NCI-H187 treated with DMSO at 0.1 percent for 48 hours (cell line): ENCODE measurements around the gene NEU4.
"Not testable (repeated sequence)": the region's sequence is repeated elsewhere in the genome, so short reads cannot be mapped to it uniquely, and the experiment has no call there.

Experiments used
- DNase-seq: peaks from one replicate; lab custom pipeline; 2025; lab: John Stamatoyannopoulos, UW

Gene NEU4

DNA sequence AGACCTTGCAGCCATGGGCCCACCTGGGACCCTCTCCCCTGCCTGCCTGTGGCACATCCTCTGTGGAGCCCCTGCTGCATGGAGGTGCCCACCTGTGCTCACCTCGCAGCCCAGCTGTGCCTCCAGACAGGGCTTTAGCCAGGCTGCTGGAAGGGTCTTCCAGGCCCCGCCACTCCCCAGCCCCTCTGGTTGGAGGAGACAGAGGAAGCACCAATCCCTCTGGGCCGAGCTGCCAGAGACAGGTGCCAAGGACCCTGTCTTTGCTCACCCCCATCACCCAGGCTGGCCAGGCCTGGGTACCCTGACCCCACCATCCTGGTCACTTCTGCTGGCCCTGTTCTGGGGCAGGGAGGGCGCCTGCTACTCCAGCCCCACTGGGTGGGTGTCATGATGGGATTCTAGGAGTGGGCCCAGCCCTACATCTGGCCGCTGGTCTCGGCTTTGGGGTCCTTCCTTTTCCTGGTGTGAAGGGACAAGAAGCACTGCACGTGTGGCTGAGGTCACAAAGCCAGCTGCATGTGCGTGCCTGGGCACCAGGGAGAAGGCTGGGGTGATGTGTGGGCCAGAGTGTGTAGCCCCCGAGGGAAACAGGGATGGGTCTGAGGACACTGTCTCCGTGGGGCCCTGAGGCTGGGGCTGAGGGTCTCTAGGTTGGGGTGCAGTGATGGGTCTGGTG lies 9.3 kb upstream of the NEU4 start:
- no peak for DNase-seq

DNA sequence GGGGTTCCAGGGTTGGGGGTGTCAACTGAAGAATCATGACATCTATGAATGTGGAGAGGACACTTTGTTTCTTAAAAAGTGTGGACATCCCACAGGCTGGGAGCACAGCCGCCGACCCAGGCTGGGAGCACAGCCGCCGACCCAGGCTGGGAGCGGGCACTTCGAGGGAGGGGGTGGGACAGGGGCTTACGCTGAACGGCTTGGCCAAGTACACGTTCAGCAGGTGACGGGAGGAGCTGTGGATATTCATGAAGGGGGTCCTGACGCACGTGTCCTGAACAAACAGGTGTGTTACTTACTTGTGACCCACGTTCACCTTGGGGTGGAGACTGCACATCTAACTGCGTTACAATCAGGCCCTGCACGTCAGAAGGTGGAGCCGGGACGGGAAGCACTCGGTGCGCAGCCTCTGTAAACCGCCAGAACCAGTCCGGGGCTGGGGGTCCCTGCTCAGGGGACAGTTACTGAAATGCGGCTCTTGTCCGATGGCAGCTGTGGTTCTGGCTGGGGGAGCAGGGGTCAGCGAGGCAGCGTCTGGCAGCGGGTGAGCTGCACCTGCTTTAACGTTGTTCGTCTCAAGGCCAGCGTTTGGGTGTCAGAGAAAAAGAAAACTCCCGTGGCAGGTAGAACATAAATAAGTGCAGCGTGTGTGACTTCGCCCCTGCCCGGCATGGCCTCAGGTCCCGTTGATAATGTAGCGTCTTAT lies 8.6 kb upstream of the NEU4 start:
- not testable (repeated sequence) for DNase-seq

DNA sequence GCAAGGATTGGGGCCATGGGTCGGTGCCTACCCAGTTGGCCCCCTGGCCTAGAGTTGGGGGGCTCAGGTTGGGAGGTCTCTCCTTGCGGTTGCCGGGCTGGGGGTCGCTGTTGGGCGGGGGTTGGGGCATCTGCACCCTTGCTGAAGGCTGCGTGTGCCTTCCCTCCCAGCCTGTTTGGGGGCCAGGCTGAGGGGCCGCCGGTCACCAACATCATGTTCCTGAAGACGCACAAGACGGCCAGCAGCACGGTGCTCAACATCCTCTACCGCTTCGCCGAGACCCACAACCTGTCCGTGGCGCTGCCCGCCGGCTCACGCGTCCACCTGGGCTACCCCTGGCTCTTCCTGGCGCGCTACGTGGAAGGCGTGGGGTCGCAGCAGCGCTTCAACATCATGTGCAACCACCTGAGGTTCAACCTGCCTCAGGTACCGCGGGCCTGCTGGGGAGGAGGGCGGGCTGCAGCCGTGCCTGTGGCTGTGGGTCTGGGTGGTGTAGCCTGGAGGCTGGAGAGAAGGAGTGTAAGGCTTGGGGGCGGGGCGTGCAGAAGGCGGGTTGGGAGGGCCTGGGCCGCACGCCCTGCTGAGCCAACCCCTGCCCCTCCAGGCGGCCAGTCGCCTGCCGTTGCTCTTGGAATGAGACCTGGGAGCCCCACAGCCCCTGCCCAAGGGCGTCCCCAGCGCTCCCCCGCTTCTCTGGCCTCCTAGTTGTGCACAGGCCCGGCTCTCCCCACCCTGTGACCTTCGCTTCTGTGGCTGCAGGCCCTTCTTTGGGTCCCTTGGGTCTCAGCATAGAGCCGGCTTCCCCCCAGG lies 7.2 kb upstream of the NEU4 start:
- DNase-seq = no peak

DNA sequence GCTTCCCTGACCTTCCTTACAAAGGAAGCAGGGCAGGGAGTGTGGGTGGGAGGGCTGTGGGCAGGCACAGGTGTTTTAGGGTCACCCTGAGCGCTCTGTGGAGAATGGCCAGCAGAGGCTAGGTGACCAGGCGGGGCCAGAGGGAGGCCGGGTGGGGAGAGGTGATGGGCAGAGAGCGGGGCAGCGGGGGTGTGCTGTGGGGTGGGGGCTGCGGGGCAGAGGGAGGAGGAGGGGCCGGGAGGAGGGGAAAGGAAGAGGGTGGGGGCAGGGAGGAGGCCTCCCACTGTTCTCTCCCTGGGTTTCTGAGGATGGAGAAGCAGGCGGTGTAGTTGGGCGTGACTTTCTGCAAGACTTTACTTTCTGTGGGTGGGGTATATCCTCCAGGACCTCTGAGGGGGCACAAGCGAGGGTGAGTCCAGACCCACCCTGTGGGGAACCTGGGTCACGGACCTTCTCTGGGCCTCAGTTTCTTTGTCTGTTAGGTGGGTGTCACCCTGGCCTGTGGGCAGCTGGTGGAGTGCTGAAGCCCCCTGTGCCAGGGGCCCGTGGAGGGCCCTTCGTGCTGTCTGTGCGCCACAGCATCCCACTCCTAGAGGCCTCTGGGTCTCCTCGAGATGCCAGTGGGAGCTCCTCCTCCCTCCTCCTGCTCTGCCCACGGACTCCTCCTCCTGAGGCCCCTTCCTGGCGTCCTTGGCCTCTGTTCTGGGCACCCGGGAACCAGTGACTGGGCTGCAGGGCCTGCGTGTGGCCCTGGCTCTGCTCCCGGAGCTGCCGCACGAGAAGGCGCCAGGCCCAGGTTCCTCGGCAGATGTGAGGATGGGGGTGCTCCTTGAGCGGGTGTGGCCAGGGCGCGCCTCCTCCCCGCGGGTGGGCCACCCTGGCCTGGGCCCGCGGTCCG lies 6.3 kb upstream of the NEU4 start:
- DNase-seq = no peak

DNA sequence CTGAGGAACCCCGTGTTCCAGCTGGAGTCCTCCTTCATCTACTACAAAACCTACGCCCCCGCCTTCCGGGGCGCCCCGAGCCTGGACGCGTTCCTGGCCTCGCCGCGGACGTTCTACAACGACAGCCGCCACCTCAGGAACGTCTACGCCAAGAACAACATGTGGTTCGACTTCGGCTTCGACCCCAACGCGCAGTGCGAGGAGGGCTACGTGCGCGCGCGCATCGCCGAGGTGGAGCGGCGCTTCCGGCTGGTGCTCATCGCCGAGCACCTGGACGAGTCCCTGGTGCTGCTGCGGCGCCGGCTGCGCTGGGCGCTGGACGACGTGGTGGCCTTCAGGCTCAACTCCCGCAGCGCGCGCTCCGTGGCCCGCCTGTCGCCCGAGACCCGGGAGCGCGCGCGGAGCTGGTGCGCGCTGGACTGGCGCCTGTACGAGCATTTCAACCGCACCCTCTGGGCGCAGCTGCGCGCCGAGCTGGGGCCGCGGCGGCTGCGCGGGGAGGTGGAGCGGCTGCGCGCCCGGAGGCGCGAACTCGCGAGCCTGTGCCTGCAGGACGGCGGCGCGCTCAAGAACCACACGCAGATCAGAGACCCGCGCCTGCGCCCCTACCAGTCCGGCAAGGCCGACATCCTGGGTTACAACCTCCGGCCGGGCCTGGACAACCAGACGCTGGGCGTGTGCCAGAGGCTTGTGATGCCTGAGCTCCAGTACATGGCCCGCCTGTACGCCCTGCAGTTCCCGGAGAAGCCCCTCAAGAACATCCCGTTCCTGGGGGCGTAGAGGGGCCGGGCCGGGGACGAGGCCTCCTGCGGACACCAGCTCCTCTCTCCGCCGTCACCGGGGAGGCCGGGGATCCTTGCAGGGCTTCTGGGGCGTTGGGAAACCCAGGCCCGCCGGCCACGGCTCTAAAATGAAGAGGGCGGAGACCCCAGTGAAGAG lies 5.3 kb upstream of the NEU4 start:
- DNase-seq = no peak

DNA sequence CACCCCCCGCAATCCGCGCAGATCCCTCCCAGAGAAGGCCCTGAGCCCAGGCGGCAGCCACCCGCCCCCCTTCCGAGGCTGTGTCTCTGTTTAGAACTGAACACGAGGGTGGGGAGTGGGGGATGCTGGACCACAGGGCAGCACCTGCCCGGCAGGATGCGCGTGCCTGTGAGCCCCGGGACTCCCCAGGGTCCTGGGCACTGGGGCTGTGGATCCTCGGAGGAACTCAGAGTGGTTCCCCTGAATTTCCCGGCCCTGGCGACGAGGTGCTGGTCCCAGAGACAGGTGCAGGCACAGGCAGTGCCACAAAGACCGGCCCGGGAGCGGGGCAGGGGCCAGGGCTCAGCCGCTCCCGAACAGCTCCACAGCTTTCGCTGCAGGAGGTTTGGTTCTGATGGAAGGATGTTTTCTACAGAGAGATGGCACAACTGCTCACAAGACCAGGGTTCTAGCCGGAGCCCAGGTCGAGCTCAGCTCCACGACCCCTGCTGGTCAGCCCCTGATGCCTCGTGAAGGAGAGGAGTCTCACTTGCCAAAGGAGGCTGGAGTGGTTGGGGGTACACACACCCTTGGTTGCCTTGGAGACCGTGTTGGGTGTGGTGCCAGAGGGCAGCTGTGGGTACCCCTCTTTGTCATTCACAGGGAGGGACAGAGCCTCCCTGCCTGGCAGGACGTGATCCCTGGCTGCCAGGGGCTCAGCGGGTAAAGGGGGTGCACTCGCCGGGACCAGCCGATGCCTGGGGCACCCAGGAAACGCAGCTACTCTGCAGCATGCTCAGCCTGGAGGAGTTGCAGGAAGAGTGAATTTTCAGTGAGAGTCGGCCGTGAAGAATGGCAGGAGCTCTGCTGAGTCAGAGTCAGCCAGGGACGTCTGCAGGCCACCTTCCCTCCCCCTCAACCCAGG lies 4.4 kb upstream of the NEU4 start:
- DNase-seq = no peak

DNA sequence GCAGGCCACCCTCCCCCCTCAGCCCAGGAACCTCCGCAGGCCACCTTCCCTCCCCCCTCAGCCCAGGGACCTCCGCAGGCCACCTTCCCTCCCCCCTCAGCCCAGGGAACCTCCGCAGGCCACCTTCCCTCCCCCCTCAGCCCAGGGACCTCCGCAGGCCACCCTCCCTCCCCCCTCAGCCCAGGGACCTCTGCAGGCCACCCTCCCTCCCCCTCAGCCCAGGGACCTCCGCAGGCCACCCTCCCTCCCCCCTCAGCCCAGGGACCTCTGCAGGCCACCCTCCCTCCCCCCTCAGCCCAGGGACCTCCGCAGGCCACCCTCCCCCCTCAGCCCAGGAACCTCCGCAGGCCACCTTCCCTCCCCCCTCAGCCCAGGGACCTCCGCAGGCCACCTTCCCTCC lies 2.8 kb upstream of the NEU4 start:
- not testable (repeated sequence) for DNase-seq

DNA sequence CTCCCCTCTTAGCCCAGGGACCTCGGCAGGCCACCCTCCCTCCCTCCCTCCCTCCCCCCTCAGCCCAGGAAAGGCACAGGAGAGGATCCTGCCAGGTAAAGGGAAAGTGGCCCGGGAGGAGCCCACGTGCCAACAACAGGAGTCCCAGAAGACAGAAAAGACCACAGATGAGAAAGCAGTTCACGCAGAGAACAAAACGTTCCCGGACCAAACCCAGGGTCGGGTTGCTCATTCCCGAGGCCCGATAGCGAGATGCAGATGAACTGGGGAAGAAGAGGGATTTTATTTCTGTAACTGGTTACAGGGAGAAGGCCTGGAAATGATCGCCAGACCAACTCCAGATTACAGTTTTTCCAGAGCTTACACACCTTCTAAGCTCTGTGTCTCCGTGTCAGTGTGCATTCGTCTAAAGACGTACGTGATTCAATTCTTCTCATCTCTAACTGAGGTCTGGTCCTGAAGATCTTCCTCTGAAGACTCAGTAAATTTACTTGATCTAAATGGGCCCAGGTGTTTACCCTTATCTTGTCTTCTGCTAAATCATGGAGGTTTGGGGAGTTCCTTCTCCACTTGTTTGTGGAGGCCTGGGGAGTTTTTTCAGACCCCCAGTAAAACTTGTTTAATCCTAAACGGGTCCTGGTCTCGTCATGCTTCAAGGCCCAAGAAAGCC lies 807 bp upstream of the NEU4 start:
- DNase-seq = no peak

DNA sequence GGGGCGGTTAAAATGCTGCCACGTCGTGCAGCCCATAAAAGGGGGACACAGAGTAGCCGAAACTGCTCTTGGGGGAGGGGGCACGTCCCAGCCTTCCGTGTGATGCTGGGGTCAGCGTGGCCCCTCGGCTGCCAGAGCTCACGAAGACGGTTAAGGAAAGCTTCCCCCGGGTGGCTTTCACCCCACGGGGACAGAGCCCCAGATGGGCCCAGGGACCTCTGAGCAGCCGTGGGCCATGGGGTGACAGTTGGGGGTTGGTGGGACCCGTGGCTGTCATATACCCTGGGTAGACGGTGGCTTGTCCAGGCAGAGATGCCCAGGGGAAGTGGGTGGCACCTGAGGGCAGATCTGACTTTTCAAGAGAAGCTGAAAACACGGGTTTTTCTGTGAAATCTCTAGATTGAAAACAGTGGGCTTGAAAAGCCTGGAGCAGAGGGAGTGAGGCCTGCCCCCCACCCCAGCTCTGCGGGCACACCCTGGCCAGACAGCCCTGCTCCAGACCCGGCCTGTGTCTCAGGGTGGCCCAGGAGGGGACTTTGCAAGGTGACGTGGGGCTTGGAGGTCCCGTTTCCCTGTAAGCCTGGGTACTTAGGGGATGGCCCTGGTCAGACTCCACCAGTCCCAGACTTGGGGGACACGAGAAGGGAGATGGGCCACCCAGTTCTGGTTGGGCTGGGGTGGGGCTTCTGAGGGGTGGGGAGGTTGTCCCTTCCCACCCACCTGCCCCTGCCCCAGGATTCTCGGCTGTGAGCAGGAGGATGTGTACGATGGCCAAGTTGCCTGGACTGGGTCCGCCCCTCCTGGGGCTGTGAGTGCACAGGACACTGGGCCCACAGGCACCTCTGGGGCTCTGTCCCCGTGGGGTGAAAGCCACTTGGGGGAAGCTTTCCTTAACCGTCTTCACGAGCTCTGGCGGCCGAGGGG lies 652 bp downstream of the NEU4 start:
- no peak for DNase-seq

DNA sequence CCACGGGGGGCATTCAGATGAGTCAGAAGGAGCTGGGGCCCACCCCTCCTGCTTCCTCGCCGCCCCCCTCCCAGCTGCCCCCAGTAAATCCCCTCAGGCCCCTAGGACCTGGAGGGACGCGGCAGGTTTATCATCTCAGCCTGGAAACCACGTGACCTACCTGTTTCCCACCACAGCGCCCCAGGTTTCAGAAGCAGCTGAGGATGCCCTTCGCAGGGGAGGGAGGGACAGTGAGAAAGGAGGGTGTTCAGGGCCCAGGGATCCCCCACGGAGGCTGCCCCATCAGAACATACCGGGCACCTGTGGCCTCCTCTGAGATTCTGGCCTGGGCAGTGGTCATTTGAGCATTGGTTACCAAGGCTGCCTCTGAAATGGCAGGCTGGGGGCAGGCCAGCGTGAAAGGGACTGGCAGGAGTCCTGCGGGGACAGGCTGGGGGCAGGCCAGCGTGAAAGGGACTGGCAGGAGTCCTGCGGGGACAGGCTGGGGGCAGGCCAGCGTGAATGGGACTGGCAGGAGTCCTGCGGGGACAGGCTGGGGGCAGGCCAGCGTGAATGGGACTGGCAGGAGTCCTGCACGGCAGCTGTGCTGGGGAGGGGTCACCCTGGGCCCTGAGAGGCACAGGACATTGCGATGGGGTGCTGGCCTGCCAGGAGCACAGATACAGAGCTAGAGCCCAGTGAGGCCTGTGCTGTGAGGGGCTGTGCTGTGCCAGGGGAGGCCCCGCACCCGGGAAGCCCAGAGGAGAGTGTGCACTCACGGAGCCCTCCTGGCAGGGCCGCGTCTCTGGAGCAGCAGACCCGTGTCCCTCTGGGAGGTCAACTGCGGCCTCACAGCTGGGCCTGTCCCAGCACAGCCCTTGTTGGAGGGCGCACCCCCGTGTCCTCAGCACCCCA lies 1.6 kb downstream of the NEU4 start:
- DNase-seq = no peak

DNA sequence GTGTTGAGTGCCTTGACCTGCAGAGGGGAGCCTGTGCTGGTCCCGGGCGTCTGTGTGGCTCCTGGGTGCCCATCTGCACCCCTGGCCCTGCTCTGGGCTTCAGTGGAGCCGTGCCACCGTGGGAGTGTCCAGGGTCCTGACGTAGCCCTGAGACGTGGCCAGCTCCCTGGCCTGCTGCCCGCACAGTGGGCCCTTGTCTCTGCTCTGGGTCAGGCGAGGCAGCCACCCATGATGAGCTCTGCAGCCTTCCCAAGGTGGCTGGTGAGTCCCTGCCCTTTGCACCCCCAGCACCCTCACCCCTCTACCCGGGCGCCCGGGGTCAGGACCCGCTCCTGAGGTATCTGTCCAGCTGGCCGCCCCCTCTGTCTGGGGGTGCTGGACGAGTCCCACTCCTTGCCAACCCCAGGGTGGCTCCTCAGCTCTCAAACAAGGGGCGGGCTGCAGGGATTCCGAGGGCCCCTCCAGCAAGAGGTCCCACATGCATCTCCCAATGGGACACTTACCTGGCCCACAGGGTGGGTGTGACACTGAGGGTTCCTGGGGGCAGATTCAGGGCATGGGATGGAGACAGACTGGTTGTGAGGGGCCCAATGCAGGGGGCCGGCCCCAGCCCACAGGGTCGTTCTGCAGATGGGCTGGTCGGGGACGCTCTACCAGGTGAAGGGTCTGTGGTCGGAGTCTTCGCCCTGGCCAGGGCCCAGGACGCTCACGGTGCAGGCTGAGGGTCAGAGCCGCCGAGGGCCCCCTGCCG lies 2.4 kb downstream of the NEU4 start:
- DNase-seq = no peak

DNA sequence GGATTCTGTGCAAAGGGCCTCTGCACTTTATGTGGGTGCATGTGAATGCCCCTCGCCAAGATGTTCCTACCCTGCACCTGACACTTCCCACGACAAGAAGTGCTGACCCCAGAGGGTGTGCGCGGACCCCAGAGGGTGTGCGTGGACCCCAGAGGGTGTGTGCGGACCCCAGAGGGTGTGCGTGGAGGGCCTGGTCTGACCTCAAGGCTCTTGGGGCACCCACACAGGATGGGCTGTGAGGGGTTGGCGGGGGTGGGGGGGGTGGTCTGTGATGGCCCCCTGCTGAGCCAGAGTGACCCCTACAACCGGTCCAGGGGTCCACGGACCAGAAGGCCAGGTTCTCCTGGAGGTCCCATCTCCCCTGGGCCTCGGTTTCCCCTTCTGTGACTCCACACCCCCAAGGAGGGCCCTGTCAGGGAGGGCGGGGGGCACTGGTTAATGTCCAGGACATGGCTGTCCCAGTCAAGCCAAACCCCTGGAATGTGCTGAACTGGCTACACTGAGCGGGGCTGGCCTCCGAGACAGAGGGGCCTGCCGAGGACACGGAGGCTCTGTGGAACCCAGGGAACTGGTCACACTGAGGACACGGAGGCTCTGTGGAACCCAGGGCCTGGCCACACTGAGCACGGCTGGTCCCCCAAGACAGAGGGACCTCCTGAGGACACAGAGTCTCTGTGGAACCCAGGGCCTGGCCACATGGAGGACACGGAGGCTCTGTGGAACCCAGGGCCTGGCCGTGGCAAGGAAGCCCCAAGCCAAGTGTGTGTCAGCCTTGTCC lies 3.1 kb downstream of the NEU4 start:
- no peak for DNase-seq

DNA sequence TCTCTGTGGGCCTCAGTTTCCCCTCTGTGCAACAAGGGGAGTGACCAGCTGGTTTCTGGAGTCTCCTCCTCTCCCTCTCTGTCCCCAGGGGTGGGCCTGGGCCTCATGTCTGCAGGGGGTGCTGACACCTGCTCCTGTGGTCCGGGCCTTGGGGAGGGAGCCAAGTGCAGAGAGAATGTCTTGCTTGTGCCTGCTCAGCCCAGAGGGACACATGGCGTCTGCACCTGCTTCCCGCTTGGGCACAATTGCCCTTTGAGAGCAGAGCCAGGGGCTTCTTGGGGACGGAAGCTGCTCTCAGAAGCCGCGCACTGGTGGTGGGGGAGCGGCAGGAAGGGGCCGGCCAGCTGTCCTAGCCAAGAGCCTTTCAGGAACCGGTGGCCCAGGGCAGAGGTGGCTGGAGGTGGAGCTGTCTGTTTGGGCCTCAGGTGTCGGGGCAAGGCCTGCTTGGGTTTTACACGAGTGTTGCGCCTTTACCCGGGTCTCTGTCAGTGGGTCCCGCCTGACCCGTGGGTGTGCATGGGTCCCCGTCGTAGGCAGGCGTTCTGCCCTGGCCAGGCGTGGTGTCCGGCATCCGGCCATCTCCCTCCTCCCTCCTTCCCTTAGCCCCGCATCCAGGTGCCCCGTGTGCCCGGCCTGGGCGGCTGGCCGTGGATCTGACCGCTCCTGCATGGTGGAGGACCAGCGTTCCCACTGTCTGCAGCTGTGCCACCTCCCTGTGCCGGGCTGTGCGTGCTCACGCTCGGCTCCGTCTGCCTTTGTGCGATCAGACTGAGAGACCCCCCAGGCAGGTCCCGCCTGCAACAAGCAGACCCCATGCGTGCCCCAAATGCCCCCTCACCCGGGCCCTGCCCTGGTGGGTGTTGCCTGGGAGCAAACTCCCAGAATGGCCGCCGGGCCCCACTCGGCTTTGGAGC lies 4.0 kb downstream of the NEU4 start:
- DNase-seq = no peak

DNA sequence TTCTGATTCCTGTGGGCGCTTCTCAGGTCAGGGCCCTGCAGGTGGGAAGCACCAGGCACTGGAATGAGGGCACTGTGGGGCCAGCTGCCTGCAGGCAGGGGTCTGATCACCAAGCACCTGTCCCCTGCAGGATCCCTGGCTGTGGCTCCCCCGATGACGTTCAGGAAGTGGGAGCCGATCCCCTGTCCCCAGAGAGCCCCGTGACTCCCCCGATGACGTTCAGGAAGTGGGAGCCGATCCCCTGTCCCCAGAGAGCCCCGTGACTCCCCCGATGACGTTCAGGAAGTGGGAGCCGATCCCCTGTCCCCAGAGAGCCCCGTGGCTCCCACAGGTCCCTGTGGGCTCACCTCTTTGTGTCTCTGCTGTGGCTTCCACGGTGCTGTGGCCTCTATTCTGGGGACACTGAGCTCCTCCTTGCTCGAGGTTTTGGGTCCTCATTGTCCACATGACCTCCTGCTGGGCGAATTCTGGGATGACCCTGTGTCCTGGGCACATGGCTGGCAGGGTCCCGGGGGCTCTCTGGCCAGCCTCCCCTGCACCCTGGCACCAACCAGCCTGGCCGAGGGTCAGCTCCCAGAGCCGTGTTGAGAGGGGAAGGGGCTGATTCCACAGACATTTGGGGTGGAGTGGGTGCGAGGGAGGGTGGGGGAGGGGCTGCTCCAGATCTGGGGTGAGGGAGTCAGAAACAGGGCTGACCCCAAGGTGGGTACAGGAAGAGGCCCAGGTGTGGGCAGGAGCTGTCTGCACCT lies 4.8 kb downstream of the NEU4 start:
- no peak for DNase-seq
